ENCODE data around the gene FARS2. TPM values are rescaled to one million over a fixed set of nuclear protein-coding genes. Genes with fewer than 3 reads are reported as not detected.
"Not testable (repeated sequence)": the region's sequence is repeated elsewhere in the genome, so short reads cannot be mapped to it uniquely, and the experiment has no call there.

FARS2 gene
- polyA plus RNA-seq, 1 donor from 2014 or later = 11.9 TPM

DNA sequence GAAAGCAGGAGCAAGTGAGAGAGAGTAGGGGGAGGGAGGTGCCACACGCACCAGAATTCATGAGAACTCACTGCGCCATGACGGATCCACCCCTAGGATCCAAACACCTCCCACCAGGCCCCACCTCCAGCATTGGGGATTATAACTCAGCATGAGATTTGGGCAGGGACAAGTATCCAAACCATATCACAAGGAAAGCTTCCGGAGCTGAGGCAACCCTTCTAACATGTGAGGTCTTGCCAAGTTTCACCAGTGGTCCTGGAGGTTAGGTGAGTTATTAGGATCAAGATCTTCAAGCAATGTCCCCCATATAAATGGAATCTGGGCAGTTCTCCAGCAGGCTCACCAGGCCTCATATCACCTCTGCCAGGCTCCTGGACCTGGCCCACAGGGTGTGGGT lies 437.0 kb downstream of the FARS2 start:
- no peaks in the 10 kb centered on the region for H3K9me2 ChIP-seq (ENCODE audit: insufficient read depth, low read length)
- H3K27me3 ChIP-seq (ENCODE audit: insufficient read depth, low read depth, low read length) = no peaks in the 10 kb centered on the region
- no peak overlapping the region for H3K4me3 ChIP-seq (ENCODE audit: low read length)
- no peak overlapping the region for H3K27ac ChIP-seq (ENCODE audit: low read length)
- H3K9me3 ChIP-seq (ENCODE audit: low read length) = no peaks in the 10 kb centered on the region
- H3F3A ChIP-seq (ENCODE audit: insufficient read depth, low read length, poor library complexity, severe bottlenecking) = no peaks in the 10 kb centered on the region
- H3K9ac ChIP-seq (ENCODE audit: low read length) = no peak overlapping the region
- no peaks in the 10 kb centered on the region for H3K79me2 ChIP-seq (replicated peaks; ENCODE audit: insufficient read depth, low read length)
- no peak overlapping the region for H2AFZ ChIP-seq (ENCODE audit: low read depth, low read length)
- no peaks in the 10 kb centered on the region for H3K36me3 ChIP-seq (ENCODE audit: insufficient read depth, low read length)
- no peak for TF ChIP-seq POLR2AphosphoS5 (IDR thresholded peaks at IDR 0.05)
- TF ChIP-seq RAD21 (conservative IDR thresholded peaks at IDR 0.05) = no peak
- TF ChIP-seq EZH2 (IDR thresholded peaks at IDR 0.05; ENCODE audit: borderline replicate concordance, insufficient read depth, low read length, poor library complexity, severe bottlenecking) = no peak
- no peak for TF ChIP-seq EP300 (conservative IDR thresholded peaks at IDR 0.05; ENCODE audit: poor library complexity, severe bottlenecking)
- TF ChIP-seq SMC3 (conservative IDR thresholded peaks at IDR 0.05; ENCODE audit: poor library complexity) = no peak
- TF ChIP-seq, protein P1, sequence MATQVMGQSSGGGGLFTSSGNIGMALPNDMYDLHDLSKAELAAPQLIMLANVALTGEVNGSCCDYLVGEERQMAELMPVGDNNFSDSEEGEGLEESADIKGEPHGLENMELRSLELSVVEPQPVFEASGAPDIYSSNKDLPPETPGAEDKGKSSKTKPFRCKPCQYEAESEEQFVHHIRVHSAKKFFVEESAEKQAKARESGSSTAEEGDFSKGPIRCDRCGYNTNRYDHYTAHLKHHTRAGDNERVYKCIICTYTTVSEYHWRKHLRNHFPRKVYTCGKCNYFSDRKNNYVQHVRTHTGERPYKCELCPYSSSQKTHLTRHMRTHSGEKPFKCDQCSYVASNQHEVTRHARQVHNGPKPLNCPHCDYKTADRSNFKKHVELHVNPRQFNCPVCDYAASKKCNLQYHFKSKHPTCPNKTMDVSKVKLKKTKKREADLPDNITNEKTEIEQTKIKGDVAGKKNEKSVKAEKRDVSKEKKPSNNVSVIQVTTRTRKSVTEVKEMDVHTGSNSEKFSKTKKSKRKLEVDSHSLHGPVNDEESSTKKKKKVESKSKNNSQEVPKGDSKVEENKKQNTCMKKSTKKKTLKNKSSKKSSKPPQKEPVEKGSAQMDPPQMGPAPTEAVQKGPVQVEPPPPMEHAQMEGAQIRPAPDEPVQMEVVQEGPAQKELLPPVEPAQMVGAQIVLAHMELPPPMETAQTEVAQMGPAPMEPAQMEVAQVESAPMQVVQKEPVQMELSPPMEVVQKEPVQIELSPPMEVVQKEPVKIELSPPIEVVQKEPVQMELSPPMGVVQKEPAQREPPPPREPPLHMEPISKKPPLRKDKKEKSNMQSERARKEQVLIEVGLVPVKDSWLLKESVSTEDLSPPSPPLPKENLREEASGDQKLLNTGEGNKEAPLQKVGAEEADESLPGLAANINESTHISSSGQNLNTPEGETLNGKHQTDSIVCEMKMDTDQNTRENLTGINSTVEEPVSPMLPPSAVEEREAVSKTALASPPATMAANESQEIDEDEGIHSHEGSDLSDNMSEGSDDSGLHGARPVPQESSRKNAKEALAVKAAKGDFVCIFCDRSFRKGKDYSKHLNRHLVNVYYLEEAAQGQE (IDR thresholded peaks at IDR 0.05; ENCODE audit: borderline replicate concordance) = no peak
- TF ChIP-seq TAF1 (IDR thresholded peaks at IDR 0.05; ENCODE audit: low read depth) = no peak
- TF ChIP-seq CTCF (IDR thresholded peaks at IDR 0.05; ENCODE audit: poor library complexity, severe bottlenecking) = no peak
- no peak for TF ChIP-seq MXI1 (conservative IDR thresholded peaks at IDR 0.05; ENCODE audit: poor library complexity, severe bottlenecking)
- no peak overlapping the region for H3K4me2 ChIP-seq (ENCODE audit: low read length)
- H4K20me1 ChIP-seq (ENCODE audit: insufficient read depth) = no peaks in the 10 kb centered on the region

GRCh38 chr6:5699064-5699463 lies 437.8 kb downstream of the FARS2 start:
- not testable (repeated sequence) for H3F3A ChIP-seq (ENCODE audit: insufficient read depth, low read length, poor library complexity, severe bottlenecking); H2AFZ ChIP-seq (ENCODE audit: low read depth, low read length); H3K9me3 ChIP-seq (ENCODE audit: low read length); H3K4me2 ChIP-seq (ENCODE audit: low read length); H3K36me3 ChIP-seq (ENCODE audit: insufficient read depth, low read length); H3K27ac ChIP-seq (ENCODE audit: low read length); H4K20me1 ChIP-seq (ENCODE audit: insufficient read depth); H3K9me2 ChIP-seq (ENCODE audit: insufficient read depth, low read length); H3K27me3 ChIP-seq (ENCODE audit: insufficient read depth, low read depth, low read length); H3K9ac ChIP-seq (ENCODE audit: low read length); H3K4me3 ChIP-seq (ENCODE audit: low read length); H3K79me2 ChIP-seq (replicated peaks; ENCODE audit: insufficient read depth, low read length)

DNA sequence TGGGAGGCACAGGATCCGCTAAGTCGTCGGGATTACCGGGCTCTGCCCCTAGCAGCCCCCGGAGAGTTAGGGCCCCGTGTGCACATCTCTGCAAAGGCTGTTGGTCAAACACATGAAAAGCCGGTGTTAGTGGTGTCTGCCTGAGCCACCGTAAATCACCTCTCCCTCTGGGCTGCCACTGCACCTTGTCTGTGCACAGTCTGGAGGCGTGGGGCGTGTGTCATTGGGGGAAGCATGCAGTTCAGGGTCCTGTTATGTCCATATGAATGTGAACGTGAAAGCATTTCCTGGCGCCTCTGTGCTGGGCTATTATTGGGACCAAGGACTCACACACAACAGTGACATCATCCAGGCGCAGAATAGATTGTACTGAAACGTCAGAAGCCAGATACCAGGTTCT lies 439.9 kb downstream of the FARS2 start:
- H3K27me3 ChIP-seq (ENCODE audit: insufficient read depth, low read depth, low read length) = no peaks in the 10 kb centered on the region
- H3K4me3 ChIP-seq (ENCODE audit: low read length) = no peak overlapping the region
- no peaks in the 10 kb centered on the region for H4K20me1 ChIP-seq (ENCODE audit: insufficient read depth)
- no peak for TF ChIP-seq RAD21 (conservative IDR thresholded peaks at IDR 0.05)
- TF ChIP-seq EP300 (conservative IDR thresholded peaks at IDR 0.05; ENCODE audit: poor library complexity, severe bottlenecking) = no peak
- TF ChIP-seq, protein P1 (IDR thresholded peaks at IDR 0.05; ENCODE audit: borderline replicate concordance) = no peak
- TF ChIP-seq SMC3 (conservative IDR thresholded peaks at IDR 0.05; ENCODE audit: poor library complexity) = no peak
- no peak for TF ChIP-seq POLR2AphosphoS5 (IDR thresholded peaks at IDR 0.05)
- TF ChIP-seq CTCF (IDR thresholded peaks at IDR 0.05; ENCODE audit: poor library complexity, severe bottlenecking) = no peak
- no peak for TF ChIP-seq MXI1 (conservative IDR thresholded peaks at IDR 0.05; ENCODE audit: poor library complexity, severe bottlenecking)
- TF ChIP-seq EZH2 (IDR thresholded peaks at IDR 0.05; ENCODE audit: borderline replicate concordance, insufficient read depth, low read length, poor library complexity, severe bottlenecking) = no peak
- H3K4me2 ChIP-seq (ENCODE audit: low read length) = no peak overlapping the region
- no peaks in the 10 kb centered on the region for H3K9me3 ChIP-seq (ENCODE audit: low read length)
- no peaks in the 10 kb centered on the region for H3F3A ChIP-seq (ENCODE audit: insufficient read depth, low read length, poor library complexity, severe bottlenecking)
- H3K9ac ChIP-seq (ENCODE audit: low read length) = no peak overlapping the region
- H3K27ac ChIP-seq (ENCODE audit: low read length) = no peak overlapping the region
- H3K79me2 ChIP-seq (replicated peaks; ENCODE audit: insufficient read depth, low read length) = no peaks in the 10 kb centered on the region
- no peaks in the 10 kb centered on the region for H3K36me3 ChIP-seq (ENCODE audit: insufficient read depth, low read length)
- no peak overlapping the region for H2AFZ ChIP-seq (ENCODE audit: low read depth, low read length)
- H3K9me2 ChIP-seq (ENCODE audit: insufficient read depth, low read length) = no peaks in the 10 kb centered on the region
